GM23338 (cell line): Measurements from ENCODE around the gene XRN2. TPM values are rescaled to one million over a fixed set of nuclear protein-coding genes. Genes with fewer than 3 reads are reported as not detected.

ENCODE experiments used
- ATAC-seq: fragments of 200-7000 bp; cut with Tn5 transposase; 3 replicates; pipeline ENCODE4 v1.9.1; 2020
- DNase-seq: peaks from one replicate; pipeline ENCODE4 v3.0.0-alpha.2; 2015; ENCODE audit warnings: low spot score
- H2AFZ ChIP-seq: fragments of 200-600 bp; sonication (generic); 2 replicates; pipeline ENCODE4 v1.8.0; 2016; ENCODE audit warnings: antibody characterized with exemption, mild to moderate bottlenecking, moderate library complexity
- H3F3A ChIP-seq: fragments of 200-600 bp; sonication (generic); replicated peaks from 2 replicates; pipeline ENCODE4 v1.8.0; 2017; ENCODE audit warnings: antibody characterized with exemption, mixed run types, low read depth
- H3K27ac ChIP-seq: fragments of 200-600 bp; sonication (generic); 2 replicates; pipeline ENCODE4 v1.6.1; 2016; ENCODE audit warnings: low read depth
- H3K27me3 ChIP-seq: fragments of 200-600 bp; sonication (generic); 2 replicates; pipeline ENCODE4 v1.8.0; 2016; ENCODE audit warnings: mild to moderate bottlenecking, mixed run types, moderate library complexity; ENCODE audit not compliant: insufficient read depth
- H3K36me3 ChIP-seq: fragments of 200-600 bp; sonication (generic); 2 replicates; pipeline ENCODE4 v1.8.0; 2016; ENCODE audit warnings: mild to moderate bottlenecking; ENCODE audit not compliant: insufficient read depth
- H3K4me1 ChIP-seq: fragments of 200-600 bp; sonication (generic); 2 replicates; pipeline ENCODE4 v1.8.0; 2016; ENCODE audit warnings: mild to moderate bottlenecking, moderate library complexity; ENCODE audit not compliant: insufficient read depth
- H3K4me2 ChIP-seq: fragments of 200-600 bp; sonication (generic); 2 replicates; pipeline ENCODE4 v1.7.1; 2017; ENCODE audit warnings: mixed run types
- H3K4me3 ChIP-seq: fragments of 200-600 bp; sonication (generic); 2 replicates; pipeline ENCODE4 v1.6.1; 2016; ENCODE audit warnings: mixed run types
- H3K79me2 ChIP-seq: fragments of 200-600 bp; sonication (generic); replicated peaks from 2 replicates; pipeline ENCODE4 v1.8.0; 2017; ENCODE audit warnings: mild to moderate bottlenecking; ENCODE audit not compliant: insufficient read depth
- H3K9me2 ChIP-seq: fragments of 200-600 bp; sonication (generic); 2 replicates; pipeline ENCODE4 v1.8.0; 2017; ENCODE audit not compliant: insufficient read depth
- H4K20me1 ChIP-seq: fragments of 200-600 bp; sonication (generic); replicated peaks from 2 replicates; pipeline ENCODE4 v1.8.0; 2017; ENCODE audit warnings: mild to moderate bottlenecking; ENCODE audit not compliant: insufficient read depth
- H3K27ac Mint-ChIP-seq: 2 replicates; pipeline ENCODE4 v1.8.0; 2020; ENCODE audit warnings: inconsistent platforms, mild to moderate bottlenecking, moderate library complexity, mixed read lengths
- H3K27me3 Mint-ChIP-seq: 3 replicates; pipeline ENCODE4 v1.8.0; 2022; ENCODE audit warnings: low read depth, mild to moderate bottlenecking, moderate library complexity, mixed read lengths, inconsistent platforms; ENCODE audit not compliant: insufficient read depth, poor library complexity
- H3K36me3 Mint-ChIP-seq: 3 replicates; pipeline ENCODE4 v1.8.0; 2021; ENCODE audit warnings: low read depth, mild to moderate bottlenecking, inconsistent platforms, moderate library complexity, mixed read lengths
- H3K4me1 Mint-ChIP-seq: 3 replicates; pipeline ENCODE4 v1.8.0; 2020; ENCODE audit warnings: mild to moderate bottlenecking, inconsistent platforms, mixed read lengths
- H3K4me3 Mint-ChIP-seq: 3 replicates; pipeline ENCODE4 v1.8.0; 2021; ENCODE audit warnings: moderate library complexity, mild to moderate bottlenecking, inconsistent platforms, mixed read lengths
- H3K9me3 Mint-ChIP-seq: 3 replicates; pipeline ENCODE4 v1.8.0; 2020; ENCODE audit warnings: moderate library complexity, mild to moderate bottlenecking, inconsistent platforms, mixed read lengths
- CTCF ChIP-seq, 2 experiments: fragments of 200-600 bp in 1 of 2; sonication (generic) in 1 of 2; conservative IDR thresholded peaks; 2 replicates each; pipeline versions ENCODE4 v1.5.1 to v1.6.1; 2016 to 2017; ENCODE audit warnings: antibody characterized with exemption in 2 of 2, low read depth in 2 of 2, mild to moderate bottlenecking in 2 of 2, moderate library complexity in 1 of 2
- EZH2 ChIP-seq: fragments of 200-600 bp; sonication (generic); IDR thresholded peaks from one replicate; pipeline ENCODE4 v1.8.0; 2017; ENCODE audit warnings: antibody characterized with exemption, mild to moderate bottlenecking, low read depth; ENCODE audit not compliant: unreplicated experiment
- REST ChIP-seq: IDR thresholded peaks from one replicate; pipeline ENCODE4 v1.6.1; 2018; ENCODE audit warnings: antibody characterized with exemption; ENCODE audit not compliant: unreplicated experiment
- ZNF114 ChIP-seq: fragments of 250-450 bp; sonication (Bioruptor Pico); IDR thresholded peaks from 2 replicates; pipeline ENCODE4 v1.5.0; 2020; ENCODE audit warnings: mild to moderate bottlenecking, moderate library complexity
- ZNF331 ChIP-seq: fragments of 250-450 bp; sonication (Bioruptor Pico); IDR thresholded peaks from 2 replicates; pipeline ENCODE4 v1.5.0; 2020; ENCODE audit warnings: low read depth, mild to moderate bottlenecking, moderate library complexity
- polyA plus RNA-seq: library from polyadenylated mRNA; unstranded; fragments of >200 nt; fragmentation: Nextera tagmentation; extraction: Ambion mirVana; gene quantifications from 2 replicates; pipeline ENCODE4 v1.2.1, GENCODE V29; 2016
- total RNA-seq: library from RNA; depleted of rRNA; stranded (reverse); fragments of >200 nt; shearing (Covaris generic); gene quantifications from 2 replicates; pipeline ENCODE4 v1.2.3, GENCODE V29; 2014

The XRN2 gene
- total and polyA plus RNA-seq, 2 experiments from 2014 or later: 113 to 150 TPM

GRCh38 chr20:21398109-21399004 is 95.2 kb downstream of the XRN2 start:
- DNase-seq (no peak), ATAC-seq (no peak)
- H3K36me3 ChIP-seq: no peaks in the 10 kb centered on the region
- H2AFZ ChIP-seq: no peak overlapping the region
- Mint-ChIP-seq H3K27ac (no peak overlapping the region), H3K9me3 (peaks cover 9% of the 10 kb centered on the region), H3K4me1 (peaks cover 9% of the 10 kb centered on the region), H3K4me3 (peak overlapping the region; percentile 67), H3K36me3 (peaks cover 4% of the 10 kb centered on the region; the same call in 1 of the 3 replicates), H3K27me3 (peaks cover 62% of the 10 kb centered on the region)
- H3K27ac ChIP-seq: no peak overlapping the region
- TF ChIP-seq ZNF331 (CRISPR knock-in tag) (no peak), EZH2 (peak; percentile 33)
- H3K79me2 ChIP-seq: no peaks in the 10 kb centered on the region
- H3K27me3 ChIP-seq: peaks cover 92% of the 10 kb centered on the region
- H3K9me2 ChIP-seq: no peaks in the 10 kb centered on the region
- no peaks in the 10 kb centered on the region for H3F3A ChIP-seq
- H3K4me3 ChIP-seq: peak overlapping the region; percentile 44; the same call in 1 of the 2 replicates
- H3K4me2 ChIP-seq: peak overlapping the region; percentile 66; the same call in 1 of the 2 replicates
- 0 out of 2 replicates have a peak, but pooled peaks cover 4% of the 10 kb centered on the region for H4K20me1 ChIP-seq
- H3K4me1 ChIP-seq: peaks cover 21% of the 10 kb centered on the region

GRCh38 chr20:21399005-21399475 is 95.9 kb downstream of the XRN2 start:
- Histone ChIP-seq H3K79me2 (no peaks in the 10 kb centered on the region), H3K4me1 (peaks cover 14% of the 10 kb centered on the region), H4K20me1 (0 out of 2 replicates have a peak, but pooled peaks cover 4% of the 10 kb centered on the region), H3K4me2 (no peak overlapping the region), H3K9me2 (no peaks in the 10 kb centered on the region), H2AFZ (no peak overlapping the region), H3F3A (no peaks in the 10 kb centered on the region), H3K27ac (no peak overlapping the region), H3K36me3 (no peaks in the 10 kb centered on the region), H3K27me3 (peaks cover 85% of the 10 kb centered on the region), H3K4me3 (no peak overlapping the region)
- no peak overlapping the region for H3K27ac Mint-ChIP-seq
- no peak for TF ChIP-seq ZNF114 (CRISPR knock-in tag)
- no peak for TF ChIP-seq CTCF (conservative IDR thresholded peaks at IDR 0.05; ENCODE audit: low read depth in 2 of 2)
- TF ChIP-seq ZNF331 (CRISPR knock-in tag): no peak
- no peak for TF ChIP-seq EZH2
- TF ChIP-seq REST: no peak
- H3K4me1 Mint-ChIP-seq: peaks cover 8% of the 10 kb centered on the region
- peaks cover 9% of the 10 kb centered on the region for H3K9me3 Mint-ChIP-seq
- H3K4me3 Mint-ChIP-seq: no peak overlapping the region
- peaks cover 55% of the 10 kb centered on the region for H3K27me3 Mint-ChIP-seq
- no peak for ATAC-seq
- H3K36me3 Mint-ChIP-seq: peaks cover 4% of the 10 kb centered on the region; the same call in 1 of the 3 replicates
- DNase-seq: no peak
